Tibial artery (tissue), 4 donors: Measurements from ENCODE around the gene SIGLEC15.

ENCODE experiments used
- DNase-seq, 2 donors: peaks; one replicate each; pipeline ENCODE4 v3.0.0-alpha.2; 2019
- H3K27ac ChIP-seq, 2 donors: fragments of 200-600 bp; sonication (generic) in 1 of 2; 1 replicate in 1 of 2; 2 replicates in 1 of 2; pipeline ENCODE4 v1.5.1; 2018 to 2019; ENCODE audit warnings: mild to moderate bottlenecking in 1 of 2
- H3K27me3 ChIP-seq, 2 donors: fragments of 200-600 bp; sonication (generic) in 1 of 2; one replicate each; pipeline versions ENCODE4 v1.5.1 to v1.6.0; 2016 to 2019
- H3K36me3 ChIP-seq, 3 donors: fragments of 200-600 bp; sonication (generic) in 2 of 3; one replicate each; pipeline ENCODE4 v1.5.1; 2016 to 2019; ENCODE audit warnings: mild to moderate bottlenecking in 2 of 3
- H3K4me1 ChIP-seq, 4 donors: fragments of 200-600 bp; sonication (generic) in 2 of 4; 1 replicate in 3 of 4; 2 replicates in 1 of 4; pipeline ENCODE4 v1.5.1; 2016 to 2019
- H3K4me3 ChIP-seq, 2 donors: fragments of 200-600 bp; sonication (generic) in 1 of 2; 1 replicate in 1 of 2; 2 replicates in 1 of 2; pipeline ENCODE4 v1.5.1; 2018 to 2019; ENCODE audit warnings: mild to moderate bottlenecking in 2 of 2
- H3K9me3 ChIP-seq, 3 donors: fragments of 200-600 bp; sonication (generic) in 1 of 3; one replicate each; pipeline ENCODE4 v1.5.1; 2016 to 2019
- CTCF ChIP-seq, 2 experiments: fragments of 200-600 bp in 1 of 2; fragments of 450-650 bp in 1 of 2; IDR thresholded peaks; one replicate each; pipeline ENCODE4 v1.5.1; 2017 to 2019; ENCODE audit warnings: antibody characterized with exemption in 2 of 2, mild to moderate bottlenecking in 1 of 2, moderate library complexity in 1 of 2
- intact Hi-C: fragments of 100-400 bp; cut with DNase I; formaldehyde crosslinking; loops from one replicate; pipeline ENCODE4 v1.15.0; 2023; ENCODE audit warnings: low total_unique reads

The SIGLEC15 gene

GRCh38 chr18:45783097-45784075, 42.1 kb upstream of the SIGLEC15 start:
- TF ChIP-seq CTCF (IDR thresholded peaks at IDR 0.05): no peak
- no peak for DNase-seq
- Histone ChIP-seq H3K4me3 (no peak overlapping the region), H3K27me3 (no peaks in the 10 kb centered on the region), H3K9me3 (no peaks in the 10 kb centered on the region), H3K27ac (no peak overlapping the region), H3K4me1 (peaks cover 0 to 24% (median 10%) of the 10 kb centered on the region in 4 donors), H3K36me3 (no peaks in the 10 kb centered on the region)
- intact Hi-C loops: no loop called here

GRCh38 chr18:45785134-45785533, 40.3 kb upstream of the SIGLEC15 start:
- Histone ChIP-seq H3K9me3 (no peaks in the 10 kb centered on the region), H3K27ac (no peak overlapping the region), H3K36me3 (no peaks in the 10 kb centered on the region), H3K4me1 (peaks cover 0 to 24% (median 10%) of the 10 kb centered on the region in 4 donors), H3K4me3 (no peak overlapping the region), H3K27me3 (no peaks in the 10 kb centered on the region)
- intact Hi-C loops: no loop called here
- TF ChIP-seq CTCF (IDR thresholded peaks at IDR 0.05): no peak
- no peak for DNase-seq

- no peaks in the 10 kb centered on the region for H3K9me3 ChIP-seq
- intact Hi-C loops: no loop called here
- no peak for TF ChIP-seq CTCF (IDR thresholded peaks at IDR 0.05)
- H3K4me1 ChIP-seq: peaks cover 0 to 24% (median 5%) of the 10 kb centered on the region in 4 donors
- no peaks in the 10 kb centered on the region for H3K27me3 ChIP-seq
- no peaks in the 10 kb centered on the region for H3K36me3 ChIP-seq
- no peak overlapping the region for H3K27ac ChIP-seq
- no peak overlapping the region for H3K4me3 ChIP-seq
- DNase-seq: no peak
Observed at GRCh38 chr18:45786941-45787340, 38.5 kb upstream of the SIGLEC15 start.

GRCh38 chr18:45787346-45787745, 38.1 kb upstream of the SIGLEC15 start:
- Histone ChIP-seq H3K4me3 (no peak overlapping the region), H3K36me3 (no peaks in the 10 kb centered on the region), H3K4me1 (peaks cover 0 to 24% (median 5%) of the 10 kb centered on the region in 4 donors), H3K27ac (no peak overlapping the region), H3K9me3 (no peaks in the 10 kb centered on the region), H3K27me3 (no peaks in the 10 kb centered on the region)
- DNase-seq: no peak
- TF ChIP-seq CTCF (IDR thresholded peaks at IDR 0.05): no peak
- intact Hi-C loops: no loop called here

GRCh38 chr18:45788861-45789260, 36.6 kb upstream of the SIGLEC15 start:
- no peak for DNase-seq
- peaks cover 0 to 18% (median 3%) of the 10 kb centered on the region in 4 donors for H3K4me1 ChIP-seq
- no peaks in the 10 kb centered on the region for H3K36me3 ChIP-seq

More at GRCh38 chr18:45788861-45789260, 36.6 kb upstream of the SIGLEC15 start:
- Histone ChIP-seq H3K9me3 (no peaks in the 10 kb centered on the region), H3K4me3 (no peak overlapping the region), H3K27ac (no peak overlapping the region), H3K27me3 (no peaks in the 10 kb centered on the region)
- TF ChIP-seq CTCF (IDR thresholded peaks at IDR 0.05): no peak
- intact Hi-C loops: no loop called here
